ENCODE data around the gene SDK2. TPM values are rescaled to one million over a fixed set of nuclear protein-coding genes. Genes with fewer than 3 reads are reported as not detected.

Gene SDK2
- total and polyA plus RNA-seq, 2 of the 8 experiments (the other 6 are each of a cell fraction or from before 2014, with no cell fraction given): 3.9 to 4.1 TPM

GRCh38 chr17:73402466-73402865 lies 241.8 kb downstream of the SDK2 start:
- no peak for DNase-seq (ENCODE audit: low read depth in 1 of 2, low spot score in 2 of 2)
- no peak overlapping the region for H2BK15ac ChIP-seq (ENCODE audit: low read length)
- H3K23me2 ChIP-seq (ENCODE audit: low read depth, low read length): no peaks in the 10 kb centered on the region; the same call in 1 of the 2 replicates
- H3K4me2 ChIP-seq (ENCODE audit: insufficient read depth in 1 of 2, low read depth in 2 of 2, low read length in 2 of 2): no peak overlapping the region
- H3K4me3 ChIP-seq (ENCODE audit: extremely low read depth in 1 of 4, insufficient read depth in 2 of 4, low read depth in 3 of 4, low read length in 4 of 4): no peak overlapping the region
- ChIA-PET CTCF (ENCODE audit: partially characterized antibody) (interaction anchor here (1.1 to 1.7 kb wide), 2 partner anchors 8 to 9 kb away, joined by 3 to 4 read pairs; no protein-coding TSS in a partner anchor), POLR2A (ENCODE audit: partially characterized antibody) (no interaction called here)
- H3K56ac ChIP-seq (replicated peaks; ENCODE audit: insufficient read length, low read depth, low read length): no peak overlapping the region
- FAIRE-seq: no peak
- H4K20me1 ChIP-seq (replicated peaks in 1 of 2; ENCODE audit: control insufficient read depth in 1 of 2, insufficient read depth in 2 of 2, low read length in 2 of 2): no peaks in the 10 kb centered on the region
- no peaks in the 10 kb centered on the region for H3K79me2 ChIP-seq (ENCODE audit: control insufficient read depth in 1 of 2, insufficient read depth in 2 of 2, low read length in 2 of 2)
- H2AFZ ChIP-seq (ENCODE audit: low read length): no peak overlapping the region
- H3K4ac ChIP-seq (replicated peaks; ENCODE audit: insufficient read length, low read depth, low read length): no peak overlapping the region
- H2BK120ac ChIP-seq (replicated peaks; ENCODE audit: low read depth, low read length): no peak overlapping the region
- no peak overlapping the region for H3K9ac ChIP-seq (replicated peaks in 1 of 4; ENCODE audit: extremely low read depth in 1 of 4, low read depth in 3 of 4, low read length in 3 of 4)
- no peak overlapping the region for H2AK5ac ChIP-seq (ENCODE audit: low read depth, low read length)
- H3K27me3 ChIP-seq (replicated peaks in 1 of 4; ENCODE audit: control insufficient read depth in 3 of 4, extremely low read depth in 1 of 4, insufficient read depth in 3 of 4, low read length in 3 of 4): no peaks in the 10 kb centered on the region
- H4K91ac ChIP-seq (replicated peaks; ENCODE audit: insufficient read length, low read length): no peak overlapping the region
- H3K23ac ChIP-seq (ENCODE audit: insufficient read length): no peak overlapping the region
- H2BK20ac ChIP-seq (ENCODE audit: low read length): no peak overlapping the region
- H3K4me1 ChIP-seq (replicated peaks in 1 of 4; ENCODE audit: control insufficient read depth in 3 of 4, insufficient read depth in 4 of 4, low read length in 3 of 4): no peaks in the 10 kb centered on the region; a peak in 2 of 7 replicates
- peaks cover 0 to 3% (median 1%) of the 10 kb centered on the region in 4 experiments; a peak in 2 of 8 replicates for H3K36me3 ChIP-seq (ENCODE audit: control insufficient read depth in 2 of 4, insufficient read depth in 4 of 4, low read length in 3 of 4)
- H3K14ac ChIP-seq (ENCODE audit: insufficient read length): no peak overlapping the region
- no peak overlapping the region for H4K5ac ChIP-seq (ENCODE audit: insufficient read length, low read depth, low read length)
- H3K9me3 ChIP-seq (ENCODE audit: insufficient read depth in 2 of 2, low read depth in 1 of 2, low read length in 1 of 2): no peaks in the 10 kb centered on the region
- 84% methylated on average over 7 of the region's 7 CpGs; no CpG with 5 or more reads in 1 of the 2 experiments for WGBS, 2 experiments (ENCODE audit: extremely low coverage in 1 of 2, insufficient coverage in 1 of 2, insufficient read length in 1 of 2, insufficient replicate concordance in 2 of 2, low coverage in 1 of 2, low lambda C conversion rate in 2 of 2, missing lambda C conversion rate in 1 of 2)
- H3K79me1 ChIP-seq (ENCODE audit: low read depth, low read length): no peaks in the 10 kb centered on the region
- no peak overlapping the region for H2BK12ac ChIP-seq (ENCODE audit: low read depth, low read length)
- peak overlapping the region; percentile 35; the same call in 1 of the 2 replicates for H4K8ac ChIP-seq (ENCODE audit: extremely low read depth, insufficient read depth, low read length)
- H3K18ac ChIP-seq (ENCODE audit: extremely low read depth, low read length): no peak overlapping the region
- no peak overlapping the region for H3K27ac ChIP-seq (ENCODE audit: low read depth, low read length)
- H2BK5ac ChIP-seq (ENCODE audit: low read depth, low read length): no peak overlapping the region
- no peak for TF ChIP-seq BRCA1 (IDR thresholded peaks at IDR 0.05; ENCODE audit: low read depth, low read length)
- no peak for TF ChIP-seq POLR2AphosphoS5 (IDR thresholded peaks at IDR 0.05; ENCODE audit: low read depth, low read length)
- no peak for TF ChIP-seq SP1 (IDR thresholded peaks at IDR 0.05; ENCODE audit: low read depth, low read length)
- no peak for TF ChIP-seq RBBP5 (IDR thresholded peaks at IDR 0.05; ENCODE audit: borderline replicate concordance, low read depth, low read length)
- TF ChIP-seq RAD21 (IDR thresholded peaks at IDR 0.05 in 1 of 2, conservative IDR thresholded peaks at IDR 0.05 in 1 of 2; ENCODE audit: low read depth in 2 of 2, low read length in 2 of 2): no peak
- TF ChIP-seq EZH2 (IDR thresholded peaks at IDR 0.05; ENCODE audit: low read depth, low read length, severe bottlenecking): no peak
- no peak for TF ChIP-seq SIN3A (conservative IDR thresholded peaks at IDR 0.05 in 1 of 2, IDR thresholded peaks at IDR 0.05 in 1 of 2; ENCODE audit: low read depth in 1 of 2, low read length in 2 of 2)
- no peak for TF ChIP-seq RFX5 (IDR thresholded peaks at IDR 0.05; ENCODE audit: borderline replicate concordance, low read depth, low read length)
- TF ChIP-seq SIX5 (IDR thresholded peaks at IDR 0.05; ENCODE audit: low read depth, low read length): no peak
- TF ChIP-seq CHD2 (IDR thresholded peaks at IDR 0.05; ENCODE audit: low read length): no peak
- TF ChIP-seq RNF2 (IDR thresholded peaks at IDR 0.05; ENCODE audit: borderline replicate concordance, low read depth, low read length, missing control alignments, poor library complexity, severe bottlenecking): no peak
- TF ChIP-seq TCF12 (IDR thresholded peaks at IDR 0.05; ENCODE audit: low read depth, low read length): no peak
- TF ChIP-seq ZNF274 (IDR thresholded peaks at IDR 0.05; ENCODE audit: borderline replicate concordance, extremely low read depth, low read length): no peak
- no peak for TF ChIP-seq MAX (IDR thresholded peaks at IDR 0.05)
